HepG2 (cell line): ENCODE results near the gene MAP4K3. TPM values are rescaled to one million over a fixed set of nuclear protein-coding genes. Genes with fewer than 3 reads are reported as not detected.

Source experiments
- ATAC-seq: fragments of 200-7000 bp; cut with Tn5 transposase; 3 replicates; pipeline ENCODE4 v1.9.1; 2020; ENCODE audit warnings: mild to moderate bottlenecking, moderate library complexity
- BruUV-seq: library from RNA; stranded (reverse); fragments of 400-500 nt; replicated peaks from 2 replicates; lab custom pipeline; 2021; lab: Mats Ljungman, UMichigan
- CTCF ChIA-PET: fragments of 300-600 bp; formaldehyde crosslinking; extraction: SDS; loops from one replicate; lab custom pipeline; 2021; ENCODE audit warnings: low total read pairs, inconsistent platforms, low intra/inter-chr PET ratio; lab: Yijun Ruan, JAX
- POLR2A ChIA-PET: fragments of 350-600 bp; sonication (Branson Sonifier 250); formaldehyde crosslinking; loops from one replicate; lab custom pipeline; 2020; ENCODE audit warnings: antibody characterized with exemption, inconsistent platforms; lab: Yijun Ruan, JAX
- DNase-seq: peaks from one replicate; pipeline ENCODE4 v3.0.0-alpha.2; 2015; ENCODE audit warnings: low spot score
- FAIRE-seq: peaks from 3 replicates; lab custom pipeline; 2011; peaks lifted over from hg19 to GRCh38; lab: Jason Lieb, UNC
- H2AFZ ChIP-seq: one replicate; pipeline ENCODE4 v1.6.1; 2011; ENCODE audit warnings: low read length, inconsistent platforms
- H3K27ac ChIP-seq: fragments of 300-600 bp; 3 replicates; pipeline ENCODE4 v1.8.0; 2011; ENCODE audit warnings: mixed run types, mild to moderate bottlenecking, mixed read lengths, low read length, inconsistent platforms; ENCODE audit not compliant: insufficient read depth; ENCODE audit errors: extremely low read length
- H3K27me3 ChIP-seq, 2 experiments: fragments of 200-600 bp in 1 of 2; 2 replicates in 1 of 2; 3 replicates in 1 of 2; pipeline versions ENCODE4 v1.6.0 to v1.8.0; 2011; ENCODE audit warnings: low read length in 2 of 2, mild to moderate bottlenecking in 2 of 2, moderate library complexity in 2 of 2, inconsistent platforms in 1 of 2; ENCODE audit not compliant: insufficient read depth in 2 of 2, control insufficient read depth in 1 of 2
- H3K36me3 ChIP-seq, 2 experiments: fragments of 200-600 bp in 1 of 2; replicated peaks in 1 of 2; 2 replicates in 1 of 2; 3 replicates in 1 of 2; pipeline versions ENCODE4 v1.5.1 to v1.8.0; 2011; ENCODE audit warnings: low read length in 2 of 2, inconsistent platforms in 1 of 2; ENCODE audit not compliant: insufficient read depth in 2 of 2, control insufficient read depth in 1 of 2
- H3K4me1 ChIP-seq: 2 replicates; pipeline ENCODE4 v1.5.1; 2012; ENCODE audit warnings: low read length, inconsistent platforms; ENCODE audit not compliant: insufficient read depth
- H3K4me2 ChIP-seq: 2 replicates; pipeline ENCODE4 v1.6.0; 2011; ENCODE audit warnings: low read depth, low read length, inconsistent platforms
- H3K4me3 ChIP-seq, 3 experiments: fragments of 200-600 bp in 1 of 3; sonication (generic), shearing (Covaris generic) in 1 of 3; replicated peaks in 1 of 3; 2 replicates each; pipeline ENCODE4 v1.5.1; 2011 to 2016; ENCODE audit warnings: low read length in 3 of 3, inconsistent platforms in 2 of 3, low read depth in 2 of 3, mild to moderate bottlenecking in 2 of 3, control low read depth in 1 of 3, mixed read lengths in 1 of 3; ENCODE audit not compliant: insufficient read depth in 1 of 3
- H3K79me2 ChIP-seq: one replicate; pipeline ENCODE4 v1.6.1; 2011; ENCODE audit warnings: low read length, inconsistent platforms; ENCODE audit not compliant: insufficient read depth
- H3K9ac ChIP-seq: 2 replicates; pipeline ENCODE4 v1.6.0; 2011; ENCODE audit warnings: mild to moderate bottlenecking, low read depth, low read length, inconsistent platforms; ENCODE audit not compliant: insufficient read depth
- H3K9me3 ChIP-seq: 2 replicates; pipeline ENCODE4 v1.5.1; 2012; ENCODE audit warnings: mild to moderate bottlenecking, low read length
- H4K20me1 ChIP-seq: 2 replicates; pipeline ENCODE4 v1.6.0; 2011; ENCODE audit warnings: inconsistent platforms, mild to moderate bottlenecking, low read length, moderate library complexity; ENCODE audit not compliant: insufficient read depth
- BRF2 ChIP-seq: sonication (generic); formaldehyde crosslinking; IDR thresholded peaks from 2 replicates; pipeline ENCODE4 v1.8.1; 2022; ENCODE audit warnings: mild to moderate bottlenecking, missing genetic modification reagents
- CEBPB ChIP-seq: IDR thresholded peaks from 2 replicates; pipeline ENCODE4 v1.6.1; 2011; ENCODE audit warnings: low read depth, low read length, improper control_type of control experiment, borderline replicate concordance
- CHD4 ChIP-seq: fragments of 200-600 bp; sonication (generic); IDR thresholded peaks from 2 replicates; pipeline ENCODE4 v1.7.0; 2017; ENCODE audit warnings: mild to moderate bottlenecking, low read length, borderline replicate concordance
- HBP1 ChIP-seq: IDR thresholded peaks from 2 replicates; pipeline ENCODE4 v1.6.1; 2016; ENCODE audit warnings: low read depth, control low read depth
- HNF4A ChIP-seq: sonication (generic); formaldehyde crosslinking; IDR thresholded peaks from 2 replicates; pipeline ENCODE4 v1.4.0; 2020; ENCODE audit warnings: missing genetic modification reagents
- NFIC ChIP-seq: IDR thresholded peaks from 2 replicates; pipeline ENCODE4 v1.6.1; 2012; ENCODE audit warnings: mild to moderate bottlenecking, low read length, inconsistent platforms
- U2AF2 ChIP-seq: fragments of 200-400 bp; formaldehyde crosslinking; IDR thresholded peaks from 2 replicates; pipeline ENCODE4 v1.6.1; 2017; ENCODE audit warnings: low read depth, mild to moderate bottlenecking, low read length
- ZNF160 ChIP-seq: sonication (generic); formaldehyde crosslinking; IDR thresholded peaks from 2 replicates; pipeline ENCODE4 v1.8.0; 2022; ENCODE audit warnings: mild to moderate bottlenecking, inconsistent platforms, missing genetic modification reagents
- WGBS: methylation state at CpG from one replicate; pipeline ENCODE4 v1.1.6; 2017; ENCODE audit warnings: low lambda C conversion rate; 5-methylcytosine and 5-hydroxymethylcytosine counted together
- in situ Hi-C: cut with HindIII; loops from 2 replicates; pipeline ENCODE4 v1.10.0; 2017; ENCODE audit warnings: low pct_unique_long_range_greater_than_20kb; ENCODE audit not compliant: extremely low pct_ligation_motif_present
- intact Hi-C: fragments of 100-400 bp; cut with micrococcal nuclease; formaldehyde crosslinking; loops from one replicate; pipeline ENCODE4 v1.10.0; 2022; ENCODE audit not compliant: unreplicated experiment
- polyA plus RNA-seq, 8 experiments: library from polyadenylated mRNA; depleted of rRNA in 3 of 8; stranded (reverse) in 7 of 8; unstranded in 1 of 8; fragments of >200 nt; fragmentation: Illumina TruSeq in 4 of 8; extraction: Trizol in 4 of 8; gene quantifications; 2 replicates each; pipeline versions ENCODE4 v1.2.1 to v1.2.3, GENCODE V29; 2011 to 2016; ENCODE audit warnings: low read depth in 4 of 8, missing spikeins in 1 of 8, mixed read lengths in 1 of 8; ENCODE audit not compliant: insufficient read depth in 1 of 8
- total RNA-seq, 5 experiments: library from RNA; depleted of rRNA; stranded (reverse); fragments of >200 nt; fragmentation: Illumina TruSeq; extraction: Trizol; gene quantifications; 2 replicates each; pipeline ENCODE4 v1.2.3, GENCODE V29; 2016; ENCODE audit warnings: low read depth in 1 of 5

MAP4K3 gene
- total and polyA plus RNA-seq, 2 of the 13 experiments (the other 11 are each of a cell fraction or from before 2014, with no cell fraction given) = 45.9 to 53.2 TPM

- ChIA-PET CTCF (no interaction called here), POLR2A (no interaction called here)
- BruUV-seq = no TSS peak
- in situ Hi-C loops (no loop called here), intact Hi-C loops (no loop called here)
- DNase-seq = no peak
- Histone ChIP-seq H2AFZ (no peak overlapping the region), H3K9ac (no peak overlapping the region), H3K79me2 (peaks cover 80% of the 10 kb centered on the region), H3K4me2 (no peak overlapping the region), H3K36me3 (peaks cover 10 to 40% of the 10 kb centered on the region in 2 experiments), H3K27me3 (no peaks in the 10 kb centered on the region), H3K4me1 (peaks cover 8% of the 10 kb centered on the region), H4K20me1 (peaks cover 13% of the 10 kb centered on the region; the same call in 1 of the 2 replicates), H3K4me3 (no peak overlapping the region), H3K27ac (no peak overlapping the region), H3K9me3 (peaks cover 39% of the 10 kb centered on the region)
- no peak for FAIRE-seq
- 96% methylated on average over 4 of the region's 4 CpGs for WGBS
- TF ChIP-seq HBP1 (CRISPR knock-in tag) (no peak), CHD4 (peak; percentile 58; the same call in 1 of the 2 replicates), U2AF2 (no peak), HNF4A (no peak)
- no peak for ATAC-seq
Measured at GRCh38 chr2:39362595-39362994, 74.5 kb downstream of the MAP4K3 start.

- CTCF ChIA-PET = no interaction called here
- intact Hi-C loops = no loop called here
- no peak for TF ChIP-seq ZNF160 (CRISPR knock-in tag)
- no peak for TF ChIP-seq BRF2
- TF ChIP-seq CEBPB = no peak
- no peak for TF ChIP-seq NFIC
- TF ChIP-seq, all 625 proteins: peak for 0
- H3K9me3 ChIP-seq = peaks cover 39% of the 10 kb centered on the region
- H3K4me3 ChIP-seq = no peak overlapping the region
- 0 out of 2 replicates have a peak, but pooled peaks cover 19% of the 10 kb centered on the region for H4K20me1 ChIP-seq
- in situ Hi-C loops = no loop called here
- FAIRE-seq = no peak
- H3K4me2 ChIP-seq = no peak overlapping the region
- no peak overlapping the region for H2AFZ ChIP-seq
- DNase-seq = no peak
- no peaks in the 10 kb centered on the region for H3K4me1 ChIP-seq
- BruUV-seq = no TSS peak
- H3K27ac ChIP-seq = no peak overlapping the region
- no peaks in the 10 kb centered on the region for H3K27me3 ChIP-seq
- no peak overlapping the region for H3K9ac ChIP-seq
- H3K79me2 ChIP-seq = peaks cover 80% of the 10 kb centered on the region
- peaks cover 10 to 36% of the 10 kb centered on the region in 2 experiments for H3K36me3 ChIP-seq
- no peak for ATAC-seq
- POLR2A ChIA-PET = no interaction called here
Measured at GRCh38 chr2:39361511-39361910, 75.6 kb downstream of the MAP4K3 start.
